NCI-H82 (cell line): Measurements from ENCODE around the gene C1orf87.
"Not testable (repeated sequence)": the region's sequence is repeated elsewhere in the genome, so short reads cannot be mapped to it uniquely, and the experiment has no call there.

ENCODE experiments used
- DNase-seq: peaks from one replicate; lab custom pipeline; 2025; lab: John Stamatoyannopoulos, UW

Gene C1orf87

GRCh38 chr1:59994302-59995198 is 79.0 kb downstream of the C1orf87 start:
- DNase-seq = peak; percentile 4

DNA sequence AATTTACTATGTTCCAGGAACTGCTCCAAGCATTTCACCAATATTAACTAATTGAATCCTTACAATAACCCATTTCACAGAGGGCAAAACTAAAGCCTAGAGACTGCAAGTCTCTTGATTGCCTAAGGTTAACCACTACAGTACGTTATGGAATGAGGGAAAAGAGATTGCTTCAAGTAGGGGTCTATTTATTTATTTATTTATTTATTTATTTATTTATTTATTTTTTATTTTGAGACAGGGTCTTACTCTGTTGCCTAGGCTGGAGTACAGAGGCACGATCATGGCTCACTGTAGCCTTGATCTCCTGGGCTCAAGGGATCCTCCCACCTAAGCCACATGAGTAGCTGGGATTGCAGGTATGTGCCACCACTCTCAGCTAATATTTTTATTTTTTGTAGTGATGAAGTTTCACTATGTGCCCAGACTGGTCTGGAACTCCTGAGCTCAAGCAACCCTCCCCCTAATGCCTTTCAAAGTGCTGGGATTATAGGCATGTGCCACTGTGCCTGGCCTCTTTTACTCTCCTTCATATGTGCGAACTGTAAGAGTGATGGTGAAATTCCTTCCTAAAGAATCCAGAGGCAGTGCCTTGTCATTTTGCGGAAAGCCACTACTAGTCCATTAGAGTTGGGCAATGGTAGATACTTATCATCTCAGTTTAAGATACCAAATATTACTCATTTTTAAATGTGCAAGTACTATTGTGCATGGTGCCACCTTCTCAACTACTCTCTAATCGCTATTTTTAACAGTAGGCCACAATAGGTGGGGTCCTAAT is 81.3 kb downstream of the C1orf87 start:
- no peak for DNase-seq

- peak; percentile 82 for DNase-seq
Measured at GRCh38 chr1:59990470-59990869, 83.1 kb downstream of the C1orf87 start.

- no peak for DNase-seq
Measured at GRCh38 chr1:59986516-59987310, 86.9 kb downstream of the C1orf87 start.

GRCh38 chr1:59985911-59986515 is 87.6 kb downstream of the C1orf87 start:
- peak; percentile 50 for DNase-seq

GRCh38 chr1:59979666-59980065 is 93.9 kb downstream of the C1orf87 start:
- DNase-seq = no peak

GRCh38 chr1:59978511-59978910 is 95.1 kb downstream of the C1orf87 start:
- no peak for DNase-seq

- DNase-seq = no peak
Measured at GRCh38 chr1:59978026-59978425, 95.5 kb downstream of the C1orf87 start.

DNA sequence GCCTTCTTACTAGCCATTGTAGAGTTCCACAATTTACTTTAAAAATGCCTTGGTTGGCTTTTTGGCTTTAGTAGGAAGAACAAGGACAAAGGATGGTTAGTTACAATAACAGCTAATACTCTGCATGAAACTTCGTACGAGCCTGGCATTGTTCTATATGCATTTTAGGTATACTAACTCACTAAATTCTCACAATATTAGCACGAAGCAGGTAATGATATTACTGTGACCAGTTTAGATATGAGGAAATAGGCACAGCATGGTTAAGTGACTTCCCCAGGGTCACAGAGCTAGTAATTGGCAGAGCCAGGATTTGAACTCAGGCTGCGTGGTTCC is 96.5 kb downstream of the C1orf87 start:
- DNase-seq = no peak

GRCh38 chr1:59976194-59977074 is 97.1 kb downstream of the C1orf87 start:
- peak; percentile 84 for DNase-seq

DNA sequence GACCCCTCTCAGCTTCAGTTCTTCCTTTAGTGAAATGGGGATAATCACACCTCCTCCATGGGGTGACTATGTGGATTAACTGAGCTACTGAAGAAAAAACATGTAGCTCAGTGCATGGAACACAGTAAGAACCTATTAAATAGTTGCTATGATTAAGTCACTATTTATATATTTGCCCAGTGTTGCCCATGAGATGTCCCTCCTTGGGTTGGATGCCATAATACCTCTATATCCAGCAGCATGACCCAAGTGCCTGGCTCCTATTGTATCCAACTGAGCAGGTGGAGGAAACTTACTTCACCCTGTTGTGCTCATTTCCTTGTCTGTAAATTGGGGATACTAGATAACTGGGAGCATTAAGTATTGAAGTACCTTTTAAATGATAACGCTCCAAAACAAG is 99.9 kb downstream of the C1orf87 start:
- DNase-seq = no peak

DNA sequence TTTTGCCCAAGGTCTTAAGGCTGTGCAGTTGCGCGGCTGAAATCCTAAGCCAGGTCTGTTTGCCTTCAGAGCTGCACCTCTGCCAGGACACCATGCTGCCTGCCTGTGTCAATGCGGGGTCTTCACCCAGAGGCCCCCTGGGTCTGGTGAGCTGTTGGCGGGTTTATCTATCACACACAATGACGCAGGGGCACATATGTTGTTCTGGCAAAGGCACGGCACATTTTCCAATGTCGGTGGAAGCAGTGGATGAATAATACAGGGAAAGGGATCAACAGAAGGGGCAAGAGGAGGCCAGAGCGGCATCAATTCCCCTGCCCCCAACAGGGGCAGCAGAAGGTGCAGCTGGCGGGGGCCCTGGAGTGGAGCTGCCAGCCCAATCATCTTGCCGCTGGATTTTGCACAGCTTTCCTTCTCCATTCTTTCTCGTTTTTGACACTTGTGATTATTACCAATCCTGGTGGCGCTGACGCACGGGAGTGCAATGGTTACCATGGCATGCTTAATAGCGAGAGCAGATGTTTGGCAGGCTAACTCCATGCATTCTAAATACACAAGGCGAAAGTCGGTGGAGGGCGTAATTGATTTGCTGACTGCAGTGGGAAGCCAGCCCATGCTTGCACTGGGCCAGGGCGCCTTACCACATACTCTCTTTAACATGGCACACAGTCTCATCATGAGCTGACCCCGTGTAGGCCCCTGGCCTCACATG is 101.2 kb downstream of the C1orf87 start:
- DNase-seq = peak; percentile 38

- peak; percentile 82 for DNase-seq
Measured at GRCh38 chr1:59971464-59971911, 102.1 kb downstream of the C1orf87 start.

- not testable (repeated sequence) for DNase-seq
Measured at GRCh38 chr1:59969542-59970175, 103.9 kb downstream of the C1orf87 start.

GRCh38 chr1:59968746-59969145 is 104.8 kb downstream of the C1orf87 start:
- not testable (repeated sequence) for DNase-seq

DNA sequence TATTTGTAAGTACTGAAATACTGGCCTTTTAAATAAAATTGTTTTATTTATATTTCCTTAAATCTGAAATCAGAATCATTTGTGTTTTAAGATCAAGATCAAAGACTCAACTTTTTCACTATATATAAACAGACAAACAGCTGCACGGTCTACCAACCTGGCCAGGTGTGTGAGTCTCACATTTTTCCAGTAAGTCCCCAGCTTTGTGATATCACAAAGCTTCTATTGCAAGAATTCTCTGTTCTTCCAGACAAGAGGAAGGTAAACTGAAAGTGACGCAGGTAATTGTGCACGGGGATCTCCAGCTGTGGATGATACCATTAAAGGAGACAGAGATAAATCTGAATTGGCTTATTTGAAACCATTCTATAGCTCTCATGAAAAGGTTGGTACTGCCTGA is 105.8 kb downstream of the C1orf87 start:
- DNase-seq = no peak

- peak; percentile 44 for DNase-seq
Measured at GRCh38 chr1:59967141-59967697, 106.4 kb downstream of the C1orf87 start.

GRCh38 chr1:59952065-59952464 is 121.5 kb downstream of the C1orf87 start:
- DNase-seq = no peak

GRCh38 chr1:59949648-59950047 is 123.9 kb downstream of the C1orf87 start:
- no peak for DNase-seq
